GM20431 (cell line): Measurements from ENCODE around the gene MPZL1.

Experiments used
- in situ Hi-C: fragments of 300-500 bp; cut with MseI, MboI; formaldehyde crosslinking; loops from one replicate; pipeline ENCODE4 v1.15.0; 2020; ENCODE audit warnings: low sequenced_read_pairs; ENCODE audit not compliant: unreplicated experiment

Gene MPZL1

DNA sequence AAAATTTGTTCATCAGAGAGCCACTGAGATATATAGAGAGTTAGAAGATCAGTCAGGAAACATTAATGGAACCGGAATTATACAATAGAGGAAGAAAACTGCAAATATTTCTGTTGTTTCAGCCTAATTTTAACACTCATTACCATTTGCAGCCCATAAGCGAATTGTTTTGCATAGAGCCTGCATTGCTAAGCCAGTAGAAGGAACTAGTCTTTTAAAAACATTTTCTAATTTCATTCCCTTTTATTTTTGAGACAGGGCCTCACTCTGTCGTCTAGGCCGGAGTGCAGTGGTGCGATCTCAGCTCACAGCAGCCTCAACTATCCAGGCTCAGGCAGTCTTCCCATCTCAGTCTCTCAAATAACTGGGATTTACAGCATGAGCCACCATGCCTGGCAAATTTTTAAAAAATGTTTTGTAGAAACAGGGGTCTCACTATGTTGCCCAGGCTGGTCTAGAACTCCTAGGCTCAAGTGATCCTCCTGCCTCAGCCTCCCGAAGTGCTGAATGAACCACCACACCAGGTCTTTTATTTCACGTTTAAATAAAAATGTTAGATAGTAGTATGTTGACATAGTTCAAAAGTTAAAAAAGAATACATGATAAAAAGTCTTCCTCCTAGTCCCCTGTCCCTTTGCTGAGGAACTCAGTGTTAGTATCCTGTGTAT lies 25.3 kb downstream of the MPZL1 start:
- in situ Hi-C loops: no loop called here

DNA sequence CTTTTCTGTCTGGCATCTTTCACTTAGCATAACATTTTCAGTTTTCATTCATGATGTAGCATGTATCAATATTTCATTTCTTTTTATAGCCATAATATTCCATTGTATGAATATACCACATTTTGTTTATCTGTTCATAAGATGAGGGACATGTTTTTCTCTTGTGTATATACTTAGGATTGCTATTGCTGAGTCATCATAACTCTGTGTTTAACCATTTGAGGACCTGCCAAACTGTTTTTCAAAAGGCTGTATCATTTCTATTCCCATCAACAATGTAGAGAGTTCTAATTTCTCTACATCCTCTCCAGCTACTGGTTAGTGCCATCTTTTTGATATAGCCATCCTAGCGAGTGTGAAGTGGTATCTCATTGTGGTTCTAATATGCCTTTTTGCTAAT lies 26.2 kb downstream of the MPZL1 start:
- in situ Hi-C loops: no loop called here

DNA sequence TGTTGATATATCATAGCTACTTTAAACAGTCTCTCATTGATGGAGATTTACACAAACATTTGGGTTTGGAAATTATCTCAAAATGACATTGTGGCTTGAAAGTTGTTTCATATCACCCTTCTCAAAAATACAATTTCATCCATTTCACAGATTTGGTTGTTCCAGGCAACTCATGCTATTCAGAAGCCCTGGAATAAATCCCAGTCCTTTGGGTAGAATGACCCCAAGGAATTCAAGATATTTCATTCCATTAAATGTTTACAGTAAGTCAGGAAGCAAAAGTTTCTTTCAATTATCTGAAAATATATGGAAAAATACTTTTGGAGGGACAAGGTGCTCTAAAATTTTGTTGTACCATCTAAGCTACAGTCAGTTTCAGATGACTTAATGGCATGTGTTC lies 27.1 kb downstream of the MPZL1 start:
- in situ Hi-C loops: no loop called here

DNA sequence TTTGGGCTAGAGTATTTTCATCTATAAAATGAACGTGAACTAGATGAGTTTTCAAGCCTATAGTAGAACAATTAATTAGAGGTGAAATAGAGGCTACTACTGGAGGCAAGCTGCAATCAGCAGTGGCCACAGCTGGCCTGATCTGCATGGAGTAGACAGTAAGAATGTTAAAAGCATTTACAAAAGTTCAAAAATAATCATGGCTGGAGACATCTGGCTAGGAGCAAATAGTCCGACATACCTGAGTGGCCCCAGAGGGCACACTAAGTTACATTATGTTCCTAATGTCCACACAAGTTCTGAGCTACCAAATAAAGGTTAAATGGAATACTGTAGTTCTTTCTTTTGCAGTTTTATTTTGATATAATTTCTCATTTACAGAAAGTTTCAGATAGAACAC lies 28.0 kb downstream of the MPZL1 start:
- in situ Hi-C loops: no loop called here

DNA sequence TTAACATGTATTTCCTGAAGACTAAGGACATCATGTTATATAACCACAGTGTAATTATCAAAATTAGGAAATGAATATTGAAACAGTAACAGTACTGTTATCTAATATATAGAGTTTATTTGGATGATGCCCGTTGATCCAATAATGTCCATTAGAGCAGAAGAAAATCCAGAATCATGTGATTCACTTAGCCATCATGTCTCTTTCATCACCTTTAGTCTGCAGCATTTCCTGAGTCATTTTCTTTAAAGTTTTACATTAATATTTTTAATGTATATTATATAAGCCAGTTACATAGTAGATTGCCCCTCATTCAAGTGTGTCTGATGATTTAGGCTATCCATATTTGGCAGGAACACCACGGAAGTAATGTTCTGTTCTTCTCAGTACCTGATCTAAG lies 28.9 kb downstream of the MPZL1 start:
- in situ Hi-C loops: no loop called here

DNA sequence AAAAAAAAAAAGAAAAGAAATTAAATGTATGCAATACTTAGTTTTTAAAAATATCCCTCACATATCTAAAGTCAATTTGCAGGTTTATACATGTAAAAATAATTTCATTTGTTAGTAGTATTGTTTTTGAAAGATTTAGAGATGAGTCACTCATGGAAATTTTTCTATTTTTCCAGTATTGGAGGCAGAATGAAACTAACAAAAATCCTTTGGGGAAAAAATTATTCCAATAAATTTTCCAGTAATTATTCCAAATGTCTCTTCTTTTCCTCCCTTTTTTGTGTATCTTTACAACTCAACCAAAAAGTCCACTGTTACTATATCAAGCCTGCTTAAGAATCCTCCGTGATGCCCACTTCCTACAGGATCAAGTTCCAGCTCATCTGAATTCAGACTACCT lies 29.9 kb downstream of the MPZL1 start:
- in situ Hi-C loops: no loop called here

DNA sequence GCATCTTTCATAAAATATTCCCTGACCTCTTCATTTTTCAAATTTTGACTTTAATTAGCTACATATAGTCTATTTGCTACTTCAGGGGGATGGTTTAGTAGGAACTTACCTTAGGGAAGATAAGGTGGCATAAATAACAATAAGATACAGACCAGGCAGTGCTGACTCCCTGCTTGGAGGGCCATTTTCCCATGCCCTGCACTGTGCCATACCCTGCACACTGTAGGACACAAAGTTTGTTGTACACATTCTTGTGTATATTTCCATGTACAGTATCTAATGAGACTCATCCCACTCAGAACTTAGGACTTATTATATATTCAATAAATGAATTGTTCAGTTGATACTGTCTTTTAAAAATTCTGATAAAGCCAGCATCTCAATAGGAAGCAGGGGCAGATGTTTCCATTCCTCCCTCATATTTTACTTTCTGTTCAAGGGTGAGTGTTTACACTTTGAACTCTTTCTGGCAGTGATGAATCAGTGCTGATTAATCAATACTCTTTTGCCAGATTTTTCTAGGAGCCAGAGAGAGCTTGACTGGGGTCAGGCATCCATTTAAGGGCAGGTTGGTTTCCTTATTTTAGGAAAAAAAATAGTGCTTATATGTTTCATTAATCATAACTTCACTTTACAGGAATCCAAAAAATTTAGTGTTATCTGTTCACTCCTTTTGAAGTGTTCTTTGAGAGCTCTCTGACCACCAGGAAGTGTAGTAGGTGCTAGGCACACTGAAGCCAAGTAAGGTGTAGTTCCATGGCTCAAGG lies 30.6 kb downstream of the MPZL1 start:
- in situ Hi-C loops: no loop called here

DNA sequence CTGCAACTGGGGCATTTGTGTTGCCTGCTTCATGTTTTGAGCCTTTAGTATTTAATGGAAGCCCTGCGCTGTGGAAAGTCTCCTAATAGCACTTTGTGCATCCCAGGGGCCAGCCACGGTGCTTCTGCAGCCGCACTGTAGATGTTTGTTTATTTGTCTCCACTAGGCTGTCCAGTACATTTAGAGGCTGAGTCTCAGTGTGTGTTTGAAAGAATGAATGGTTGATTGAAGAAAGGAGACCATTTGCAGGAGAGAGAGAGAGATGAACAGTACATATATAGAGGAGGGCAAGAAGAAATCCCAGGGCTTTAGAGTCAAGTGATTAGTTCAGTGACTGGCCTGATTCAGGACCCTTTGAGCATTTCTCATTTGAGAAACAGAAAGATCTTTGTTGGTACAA lies 33.9 kb downstream of the MPZL1 start:
- in situ Hi-C loops: no loop called here

DNA sequence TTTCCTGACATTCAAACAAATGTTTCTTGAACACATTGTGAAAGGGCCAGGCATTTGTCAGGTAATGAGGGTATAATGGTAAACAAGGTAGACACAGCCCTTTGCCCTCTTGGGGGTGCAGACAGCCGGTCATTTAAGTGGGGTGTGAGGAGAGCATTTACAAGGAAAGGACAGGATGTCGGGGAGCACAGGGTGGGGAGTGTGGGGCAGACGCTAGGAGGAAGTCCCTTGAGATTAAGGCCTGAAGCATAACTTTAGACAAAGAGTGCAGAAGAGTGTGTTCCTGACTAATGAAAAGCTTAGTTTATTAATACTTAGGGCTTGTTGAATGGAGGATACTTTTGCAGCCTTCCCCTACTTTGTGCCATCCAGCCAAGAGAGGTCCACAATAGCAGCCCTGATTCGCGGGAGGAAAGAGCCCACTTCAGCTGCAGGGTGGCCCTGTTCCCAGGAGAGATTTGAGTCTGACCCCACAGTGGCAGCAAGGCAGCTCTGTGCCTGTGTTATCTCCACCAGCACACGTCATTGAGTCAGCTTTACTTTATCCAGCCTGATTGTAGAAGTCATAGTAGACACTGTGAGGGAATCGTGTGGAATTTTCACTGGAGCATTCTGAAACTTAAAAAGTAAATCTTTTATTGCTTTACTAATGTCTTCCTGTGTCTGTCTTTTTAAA lies 35.1 kb downstream of the MPZL1 start:
- in situ Hi-C loops: no loop called here

DNA sequence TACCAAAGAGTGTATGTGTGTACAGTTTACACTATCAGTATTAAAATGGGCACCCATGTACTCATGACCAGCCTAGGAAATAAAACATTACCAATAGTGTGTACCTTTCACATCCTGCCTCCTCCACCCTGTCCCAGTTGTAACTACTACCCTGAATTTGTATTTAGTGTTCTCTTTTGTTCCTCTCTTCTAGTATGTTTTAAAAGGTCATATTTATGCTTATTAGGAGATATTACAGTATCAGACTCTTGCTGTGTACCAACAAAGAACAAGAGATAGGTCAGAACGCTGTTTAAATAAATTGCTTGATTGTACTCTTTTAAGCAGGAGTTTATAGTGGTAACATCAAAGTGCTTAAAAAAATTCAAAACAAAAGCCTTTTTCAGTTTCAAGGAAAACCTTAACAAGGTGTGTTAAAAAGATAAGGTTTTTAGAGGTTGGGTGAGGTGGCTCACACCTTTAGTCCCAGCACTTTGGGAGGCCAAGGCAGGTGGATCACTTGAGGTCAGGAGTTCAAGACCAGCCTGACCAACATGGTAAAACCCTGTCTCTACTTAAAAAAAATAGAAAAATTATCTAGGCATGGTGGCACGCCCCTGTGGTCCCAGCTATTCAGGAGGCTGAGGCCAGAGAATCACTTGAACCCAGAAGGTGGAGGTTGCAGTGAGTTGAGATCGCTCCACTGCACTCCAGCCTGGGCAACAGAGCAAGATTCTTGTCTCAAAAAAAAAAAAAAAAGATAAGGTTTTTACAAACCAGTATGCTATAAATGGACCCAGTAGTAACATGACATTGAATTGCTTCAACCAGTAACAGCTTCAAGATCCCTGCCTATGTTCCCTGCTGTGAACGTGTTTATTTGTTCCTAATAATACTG lies 35.9 kb downstream of the MPZL1 start:
- in situ Hi-C loops: no loop called here

DNA sequence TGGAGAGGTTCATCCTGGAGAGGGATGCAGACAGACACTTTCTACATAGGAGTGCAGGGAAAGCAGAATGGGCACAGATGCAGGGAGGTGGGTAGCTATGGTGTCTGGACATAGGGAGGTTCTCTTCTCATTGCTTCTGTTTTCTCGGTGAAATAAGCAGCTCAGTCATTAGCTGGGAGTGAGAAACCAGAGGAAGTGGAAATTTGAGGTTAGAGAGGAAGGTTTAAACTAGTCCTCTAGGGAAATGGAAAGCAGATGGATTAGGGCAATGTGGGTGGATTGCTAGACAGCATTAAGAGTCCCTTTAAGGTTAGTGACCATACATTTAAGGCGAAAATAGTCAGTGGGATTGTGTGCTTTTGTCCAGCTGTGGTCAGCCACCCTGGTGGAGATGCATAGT lies 39.6 kb downstream of the MPZL1 start:
- in situ Hi-C loops: no loop called here

DNA sequence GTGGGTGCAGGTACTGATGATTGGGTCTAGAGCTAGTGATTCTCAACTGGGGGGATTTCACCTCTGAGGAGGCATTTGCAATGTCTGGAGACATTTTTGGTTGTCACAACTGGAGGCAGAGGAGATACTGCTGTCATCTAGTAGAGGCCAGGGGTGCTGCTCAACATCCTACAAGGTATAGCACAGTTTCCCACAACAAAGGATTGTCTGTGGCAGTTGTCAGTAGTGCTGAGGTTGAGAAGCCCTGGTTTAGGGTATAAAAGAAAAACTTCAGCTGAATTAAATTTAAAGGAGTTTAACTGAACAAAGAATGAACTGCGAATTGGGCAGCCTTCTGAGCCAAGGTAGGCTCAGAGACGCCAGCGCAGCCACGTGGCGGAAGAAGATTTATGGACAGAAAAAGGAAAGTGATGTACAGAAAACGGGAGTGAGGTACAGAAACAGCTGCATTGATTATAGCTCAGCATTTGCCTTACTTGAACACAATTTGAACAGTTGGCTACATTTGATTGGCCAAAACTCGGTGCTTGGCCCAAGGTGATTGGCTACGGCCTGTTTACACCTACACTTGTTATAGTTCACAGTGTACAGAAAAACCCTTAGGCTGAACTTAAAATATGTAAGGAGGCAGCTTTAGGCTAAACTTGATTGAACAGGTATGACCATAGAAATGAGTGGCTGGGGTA lies 40.4 kb downstream of the MPZL1 start:
- in situ Hi-C loops: no loop called here

DNA sequence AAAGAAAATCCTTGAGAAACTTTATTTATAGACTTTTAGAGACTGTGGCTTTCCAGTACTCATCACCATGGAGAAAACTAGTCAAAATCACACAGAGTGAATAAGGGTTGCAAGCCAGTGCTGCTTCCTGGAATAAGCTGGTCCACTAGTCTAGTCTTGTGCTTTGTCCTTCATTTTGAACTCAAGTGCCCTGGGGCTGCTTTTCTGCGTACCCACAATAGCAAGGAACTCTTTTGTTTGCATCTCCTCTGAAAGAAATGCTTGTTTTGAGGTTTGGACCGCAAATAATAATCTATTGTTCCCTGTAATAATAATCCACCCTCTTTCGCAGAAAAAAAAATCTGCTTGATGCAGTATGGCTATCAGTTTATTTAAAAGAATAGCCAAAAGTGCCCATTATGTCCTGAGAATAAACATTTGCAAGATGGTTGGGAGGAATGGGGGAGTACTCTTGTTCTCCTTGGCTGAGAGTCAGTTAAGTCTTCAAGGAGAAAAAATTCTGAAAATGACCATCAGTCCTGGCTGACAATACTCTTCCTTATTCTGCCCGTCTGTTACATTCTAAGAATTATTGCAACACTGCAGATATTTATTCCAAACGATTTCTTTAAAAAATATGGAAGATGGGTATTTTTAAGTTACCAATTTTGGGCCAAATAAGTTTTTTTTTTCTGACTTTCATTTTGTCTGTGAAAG lies 41.9 kb downstream of the MPZL1 start:
- in situ Hi-C loops: no loop called here

DNA sequence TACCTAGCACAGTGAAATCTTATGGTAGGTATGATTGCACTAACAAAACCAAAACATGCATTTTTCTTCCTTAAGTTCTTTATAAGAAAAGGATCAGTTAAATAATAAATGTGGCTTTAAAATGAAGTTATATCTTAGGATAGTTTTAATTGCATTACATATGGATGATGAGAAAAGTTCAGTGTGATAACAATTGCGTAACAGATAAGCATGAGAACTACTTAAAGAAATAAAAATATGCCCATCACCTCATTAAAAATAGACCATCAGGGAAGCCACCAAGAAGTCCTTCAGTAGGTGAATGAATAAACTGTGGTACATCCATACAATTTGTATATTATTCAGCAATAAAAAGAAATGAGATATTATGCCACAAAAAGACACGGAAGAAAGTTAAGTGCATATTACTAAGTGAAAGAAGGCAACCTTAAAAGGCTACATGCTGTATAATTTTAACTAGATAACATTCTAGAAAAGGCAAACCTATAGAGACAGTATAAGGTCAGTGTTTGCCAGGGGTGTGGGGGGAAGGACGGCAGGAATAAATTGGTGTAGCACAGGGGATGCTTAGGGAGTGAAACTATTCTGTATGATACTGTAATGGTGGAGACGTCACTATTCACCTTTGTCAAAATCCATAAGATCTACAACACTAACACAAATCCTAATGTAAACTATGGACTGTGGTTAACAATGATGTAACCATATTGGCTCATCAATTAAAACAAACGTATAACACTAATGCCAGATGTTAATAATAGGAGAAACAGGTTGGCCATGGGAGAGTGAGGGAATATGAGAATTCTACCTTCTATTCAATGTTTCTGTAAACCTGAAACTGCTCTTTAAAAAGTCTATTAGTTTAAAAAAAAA lies 42.9 kb downstream of the MPZL1 start:
- in situ Hi-C loops: no loop called here

DNA sequence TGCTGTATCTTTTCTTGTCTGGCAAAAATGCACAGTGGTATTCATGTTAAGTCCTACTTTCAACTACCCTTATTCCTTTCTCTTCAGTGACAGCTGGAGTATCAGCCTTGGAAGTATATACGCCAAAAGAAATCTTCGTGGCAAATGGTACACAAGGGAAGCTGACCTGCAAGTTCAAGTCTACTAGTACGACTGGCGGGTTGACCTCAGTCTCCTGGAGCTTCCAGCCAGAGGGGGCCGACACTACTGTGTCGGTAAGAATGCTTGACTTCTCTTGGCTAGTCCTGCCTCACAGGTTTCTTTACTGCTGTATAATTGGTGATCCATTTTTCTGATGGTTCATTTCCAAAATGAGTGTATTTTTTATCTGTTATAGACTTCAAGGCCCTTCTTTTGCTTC lies 43.7 kb downstream of the MPZL1 start:
- in situ Hi-C loops: no loop called here

DNA sequence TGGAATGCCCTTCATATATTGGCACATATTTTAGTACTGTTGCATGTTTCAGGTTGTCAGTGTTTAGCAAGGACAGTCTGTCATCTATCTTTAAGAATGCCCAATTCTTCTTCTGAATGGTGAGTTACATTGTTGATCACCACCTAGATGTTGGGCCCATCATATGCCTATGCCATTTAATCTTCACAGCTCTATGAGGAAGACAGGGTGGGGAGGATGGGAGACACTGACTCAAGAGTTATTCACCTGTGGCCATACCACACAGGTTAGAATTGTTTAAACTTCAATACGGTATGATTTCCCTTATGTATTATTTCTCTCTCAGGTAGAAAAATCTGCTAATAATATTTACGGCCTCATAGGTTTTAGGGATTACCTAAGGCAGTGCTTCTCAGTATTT lies 44.8 kb downstream of the MPZL1 start:
- in situ Hi-C loops: no loop called here

DNA sequence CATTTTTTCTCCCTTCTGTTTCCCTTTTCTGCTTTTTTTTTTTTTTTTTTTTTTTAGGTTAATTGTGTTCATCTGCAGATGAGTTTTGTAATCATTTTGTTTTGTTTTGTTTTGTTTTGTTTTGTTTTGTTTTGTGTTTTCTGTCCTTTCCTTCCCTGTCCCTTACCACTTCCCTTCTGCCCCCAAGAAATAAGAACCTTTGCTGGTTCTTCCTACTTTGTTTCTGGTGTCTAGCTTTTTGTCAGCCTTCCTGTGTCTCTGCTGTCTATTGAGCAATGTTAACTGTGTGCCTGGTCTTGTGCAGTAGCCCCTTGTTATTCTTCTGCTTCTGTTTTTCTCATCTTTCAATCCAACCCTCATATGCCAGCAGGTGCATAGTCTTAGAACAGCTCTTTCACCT lies 46.0 kb downstream of the MPZL1 start:
- in situ Hi-C loops: no loop called here

DNA sequence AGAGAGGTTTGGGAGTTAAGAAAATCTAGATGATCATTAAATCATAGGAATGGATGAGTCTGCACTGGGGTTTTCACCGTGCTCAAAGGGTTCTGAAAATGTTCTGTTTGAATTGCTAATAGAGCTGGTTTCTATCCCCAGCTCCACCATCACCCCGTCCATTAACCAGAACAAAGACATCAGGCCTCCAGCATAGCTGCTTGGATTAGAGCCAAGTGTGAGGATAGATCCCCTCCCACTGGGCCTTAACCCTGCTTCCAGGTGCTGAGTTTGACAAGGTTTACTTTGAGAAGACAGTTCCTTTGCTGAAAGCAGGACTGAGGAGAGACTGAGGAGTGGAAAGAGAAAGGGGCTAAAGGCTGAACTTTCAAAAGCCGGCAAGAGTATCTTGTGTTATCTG lies 48.3 kb downstream of the MPZL1 start:
- in situ Hi-C loops: no loop called here
